Activated CD4-positive, CD25-positive, alpha-beta regulatory T cell treated with anti-CD3 and anti-CD28 coated beads, Interleukin-2, amount 50 U/mL, for 72 hours (primary cell): ENCODE measurements around the gene PAX2.

ENCODE experiments used
- DNase-seq: peaks from one replicate; pipeline ENCODE4 v3.0.0; 2021

The PAX2 gene

GRCh38 chr10:100725071-100725471 is 20.3 kb upstream of the PAX2 start:
- no peak for DNase-seq

- DNase-seq: no peak
Measured at GRCh38 chr10:100725869-100726426, 19.4 kb upstream of the PAX2 start.

- DNase-seq: no peak
Measured at GRCh38 chr10:100727808-100728207, 17.6 kb upstream of the PAX2 start.

GRCh38 chr10:100728928-100729861 is 16.2 kb upstream of the PAX2 start:
- no peak for DNase-seq

GRCh38 chr10:100729862-100730724 is 15.3 kb upstream of the PAX2 start:
- no peak for DNase-seq

- DNase-seq: no peak
Measured at GRCh38 chr10:100730725-100731406, 14.5 kb upstream of the PAX2 start.

GRCh38 chr10:100731407-100732240 is 13.8 kb upstream of the PAX2 start:
- no peak for DNase-seq

- DNase-seq: no peak
Measured at GRCh38 chr10:100732241-100732596, 13.2 kb upstream of the PAX2 start.

GRCh38 chr10:100733329-100733728 is 12.1 kb upstream of the PAX2 start:
- DNase-seq: no peak

- DNase-seq: no peak
Measured at GRCh38 chr10:100734295-100735086, 10.9 kb upstream of the PAX2 start.

- DNase-seq: no peak
Measured at GRCh38 chr10:100735087-100735336, 10.4 kb upstream of the PAX2 start.

- no peak for DNase-seq
Measured at GRCh38 chr10:100735337-100736143, 9.8 kb upstream of the PAX2 start.

- no peak for DNase-seq
Measured at GRCh38 chr10:100736144-100736808, 9.1 kb upstream of the PAX2 start.

- DNase-seq: no peak
Measured at GRCh38 chr10:100736809-100737354, 8.5 kb upstream of the PAX2 start.

GRCh38 chr10:100737355-100738054 is 7.9 kb upstream of the PAX2 start:
- no peak for DNase-seq

- DNase-seq: no peak
Measured at GRCh38 chr10:100738055-100738827, 7.1 kb upstream of the PAX2 start.

GRCh38 chr10:100739517-100740368 is 5.6 kb upstream of the PAX2 start:
- DNase-seq: no peak
